Upper lobe of right lung (tissue), 1 donor: ENCODE results near the gene METAP1D. TPM values are rescaled to one million over a fixed set of nuclear protein-coding genes. Genes with fewer than 3 reads are reported as not detected.

Experiments
- ATAC-seq: fragments of 200-7000 bp; cut with Tn5 transposase; one replicate; pipeline ENCODE4 v1.9.1; 2020; ENCODE audit warnings: mild to moderate bottlenecking, moderate library complexity
- DNase-seq: peaks from one replicate; pipeline ENCODE4 v3.0.0-alpha.2; 2020
- H3K27ac ChIP-seq: fragments of 200-600 bp; one replicate; pipeline ENCODE4 v1.8.0; 2022
- H3K27me3 ChIP-seq: fragments of 200-600 bp; one replicate; pipeline ENCODE4 v1.8.0; 2022; ENCODE audit warnings: mild to moderate bottlenecking
- H3K36me3 ChIP-seq: fragments of 200-600 bp; one replicate; pipeline ENCODE4 v1.8.0; 2022
- H3K4me1 ChIP-seq: fragments of 200-600 bp; one replicate; pipeline ENCODE4 v1.8.0; 2022
- H3K4me3 ChIP-seq: fragments of 200-600 bp; one replicate; pipeline ENCODE4 v1.8.0; 2022; ENCODE audit warnings: mild to moderate bottlenecking
- H3K9me3 ChIP-seq: fragments of 200-600 bp; one replicate; pipeline ENCODE4 v1.8.0; 2022
- CTCF ChIP-seq: fragments of 200-600 bp; IDR thresholded peaks from one replicate; pipeline ENCODE4 v1.8.0; 2022; ENCODE audit warnings: antibody characterized with exemption
- intact Hi-C: fragments of 100-400 bp; cut with DNase I; formaldehyde crosslinking; loops from one replicate; pipeline ENCODE4 v1.11.0; 2022
- total RNA-seq: library from RNA; stranded (reverse); fragmentation: NEBNext Ultra II Directional; extraction: Animal tissue kit (Norgen Biotek cat#: 25700); gene quantifications from one replicate; pipeline ENCODE4 v1.2.1, GENCODE V29; 2021
- donor health status: DM: no; HTN: yes; CAD: no; lungs with severe emphysema.

Gene METAP1D
- total RNA-seq, 1 donor from 2014 or later, result 4.1 TPM

GRCh38 chr2:172100935-172101820 is 101.4 kb downstream of the METAP1D start:
- Histone ChIP-seq H3K36me3 (no peaks in the 10 kb centered on the region), H3K4me3 (no peak overlapping the region), H3K4me1 (peaks cover 55% of the 10 kb centered on the region), H3K27me3 (peaks cover 100% of the 10 kb centered on the region), H3K9me3 (no peaks in the 10 kb centered on the region), H3K27ac (no peak overlapping the region)
- intact Hi-C loops, result no loop called here
- no peak for TF ChIP-seq CTCF
- ATAC-seq (no peak), DNase-seq (no peak)

GRCh38 chr2:172101821-172102390 is 102.2 kb downstream of the METAP1D start:
- Histone ChIP-seq H3K36me3 (no peaks in the 10 kb centered on the region), H3K9me3 (no peaks in the 10 kb centered on the region), H3K27ac (no peak overlapping the region), H3K4me3 (peak overlapping the region; percentile 54), H3K4me1 (peaks cover 54% of the 10 kb centered on the region), H3K27me3 (peaks cover 100% of the 10 kb centered on the region)
- DNase-seq, result no peak
- peak; percentile 1 for ATAC-seq
- intact Hi-C loops, result no loop called here
- TF ChIP-seq CTCF, result no peak

DNA sequence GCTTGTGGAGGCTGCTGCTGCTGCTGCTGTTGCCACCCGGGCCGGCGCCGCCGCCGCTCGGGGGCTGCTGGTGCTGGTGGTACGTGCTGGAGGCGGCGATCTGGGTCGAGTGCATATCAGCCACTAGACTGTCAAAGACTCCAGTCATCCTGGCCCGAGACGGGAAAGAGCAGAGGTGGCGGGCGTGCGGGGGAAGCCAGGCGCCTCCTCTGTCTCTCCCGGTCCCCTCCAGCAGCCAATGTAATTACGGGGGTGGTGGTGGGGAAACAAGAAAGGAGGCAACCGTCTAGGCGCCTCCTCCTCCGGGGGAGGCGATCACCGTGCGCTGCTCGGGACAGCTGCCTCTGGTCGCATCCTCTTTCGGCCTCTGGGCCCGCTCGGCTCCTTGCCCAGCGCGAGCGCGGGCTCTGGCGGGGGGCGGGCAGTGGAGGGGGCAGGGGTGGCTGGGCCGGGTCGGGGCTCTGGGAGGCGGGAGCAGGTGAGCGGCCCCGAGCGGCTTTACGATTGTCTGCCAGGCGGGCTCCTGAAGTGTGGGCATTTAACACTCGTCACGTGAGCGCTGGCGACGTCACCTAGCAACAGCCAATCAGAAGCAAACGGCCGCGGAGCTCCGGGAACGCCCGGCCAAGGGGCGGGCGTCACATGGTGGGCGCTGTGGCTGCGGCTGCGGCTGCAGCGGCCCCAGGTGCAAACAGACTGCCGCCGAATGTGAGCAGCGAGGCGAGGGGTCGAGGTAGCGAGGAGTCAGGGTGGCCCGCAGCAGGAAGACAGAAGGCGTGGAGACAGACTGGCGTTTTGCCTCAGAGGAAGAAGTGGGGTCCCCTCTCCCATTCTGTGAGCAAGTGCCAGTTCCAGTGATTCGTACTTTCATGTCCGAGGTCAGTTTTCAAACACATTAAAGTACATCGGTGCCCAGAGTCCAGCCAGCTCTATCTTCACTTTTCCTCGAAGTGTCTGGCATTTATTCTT is 102.9 kb downstream of the METAP1D start, which contains the start of gene DLX2:
Gene DLX2, minus strand, starts transcription at position 510 of the 969 bp plus-strand sequence. Its CDS starts 362 bp downstream, at position 148.
- H3K4me3 ChIP-seq, result peak within 1 kb of the TSS; percentile 54
- no peaks in the 10 kb centered on the region for H3K36me3 ChIP-seq
- H3K9me3 ChIP-seq, result no peaks in the 10 kb centered on the region
- peaks cover 100% of the 10 kb centered on the region for H3K27me3 ChIP-seq
- no peak for TF ChIP-seq CTCF
- no peak within 1 kb of the TSS for H3K27ac ChIP-seq
- intact Hi-C loops, result no loop called here
- peaks cover 48% of the 10 kb centered on the region for H3K4me1 ChIP-seq
- peak; percentile 86 for DNase-seq
- peak; percentile 68 for ATAC-seq

DNA sequence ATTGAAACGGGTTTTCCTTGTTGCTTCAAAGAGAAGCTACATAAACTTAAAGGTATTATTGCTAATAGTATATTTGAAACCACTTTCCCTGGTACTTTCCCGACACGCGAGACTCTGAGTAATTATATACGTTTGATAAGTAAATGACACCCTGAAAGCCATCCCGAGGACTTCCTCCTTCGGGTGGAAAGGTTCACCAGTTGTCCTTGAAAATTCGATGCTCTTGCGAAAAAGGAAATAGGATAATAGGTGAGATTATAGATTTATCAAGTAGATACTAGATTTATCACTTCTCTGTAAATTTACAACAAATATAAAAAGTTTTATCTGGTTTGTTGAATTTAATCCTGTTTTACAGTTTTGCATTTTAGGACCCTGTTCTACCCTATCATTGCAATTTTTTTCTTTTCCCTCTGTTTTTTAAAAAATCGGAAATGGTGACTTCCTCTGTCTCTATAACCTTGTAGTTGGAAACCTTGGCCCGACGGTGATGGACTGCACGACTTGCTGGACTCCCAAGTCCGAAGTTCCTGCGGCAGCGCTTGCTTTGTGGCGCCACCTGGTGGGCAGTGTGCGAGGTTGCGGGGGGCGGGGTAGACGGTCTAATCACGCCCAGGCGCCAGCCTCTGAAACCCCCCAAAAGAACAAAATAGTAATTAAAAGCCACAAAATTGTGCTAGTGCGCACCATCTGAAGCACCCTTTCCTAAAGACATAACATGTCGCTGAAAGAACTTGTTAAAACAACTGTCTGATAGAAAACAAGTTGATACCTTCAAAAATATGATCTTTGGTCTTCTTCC is 103.9 kb downstream of the METAP1D start:
- intact Hi-C loops, result no loop called here
- Histone ChIP-seq H3K9me3 (no peaks in the 10 kb centered on the region), H3K36me3 (no peaks in the 10 kb centered on the region), H3K27ac (no peak overlapping the region), H3K4me3 (no peak overlapping the region), H3K27me3 (peaks cover 100% of the 10 kb centered on the region), H3K4me1 (peaks cover 48% of the 10 kb centered on the region)
- peak; percentile 87 for TF ChIP-seq CTCF
- DNase-seq, result peak; percentile 89
- ATAC-seq, result peak; percentile 85
